Measurements from ENCODE around the gene GRID2.
A peak's percentile ranks its signal among the peaks of the same experiment; 100 is the strongest.

GRCh38 chr4:92520563-92520962 is 216.8 kb downstream of the GRID2 start:
- TF ChIP-seq CTCF (IDR thresholded peaks at IDR 0.05) (peak; percentile 45), EZH2 (IDR thresholded peaks at IDR 0.05) (no peak)
